Vagina (tissue), 2 donors: ENCODE data around the gene ALPG. TPM values are rescaled to one million over a fixed set of nuclear protein-coding genes. Genes with fewer than 3 reads are reported as not detected.
"Not testable (repeated sequence)": the region's sequence is repeated elsewhere in the genome, so short reads cannot be mapped to it uniquely, and the experiment has no call there.

Experiments used
- DNase-seq, 2 donors: peaks; one replicate each; pipeline ENCODE4 v3.0.0-alpha.2; 2017; ENCODE audit errors: extremely low spot score in 2 of 2
- H3K27ac ChIP-seq: fragments of 200-600 bp; sonication (generic); one replicate; pipeline ENCODE4 v1.5.1; 2019
- H3K27me3 ChIP-seq: fragments of 200-600 bp; sonication (generic); one replicate; pipeline ENCODE4 v1.5.1; 2019
- H3K36me3 ChIP-seq, 2 donors: fragments of 200-600 bp; sonication (generic); one replicate each; pipeline ENCODE4 v1.5.1; 2017 to 2019
- H3K4me1 ChIP-seq: fragments of 200-600 bp; sonication (generic); one replicate; pipeline ENCODE4 v1.5.1; 2019
- H3K4me3 ChIP-seq, 2 donors: fragments of 200-600 bp; sonication (generic); 1 replicate in 1 of 2; 2 replicates in 1 of 2; pipeline ENCODE4 v1.5.1; 2016 to 2019
- H3K9me3 ChIP-seq: fragments of 200-600 bp; sonication (generic); one replicate; pipeline ENCODE4 v1.5.1; 2019
- POLR2A ChIP-seq, 2 donors: fragments of 450-650 bp; IDR thresholded peaks; one replicate each; pipeline ENCODE4 v1.6.1; 2017; ENCODE audit warnings: antibody characterized with exemption in 2 of 2, mild to moderate bottlenecking in 2 of 2, moderate library complexity in 2 of 2
- POLR2AphosphoS5 ChIP-seq, 2 donors: sonication (generic); formaldehyde crosslinking; IDR thresholded peaks; one replicate each; pipeline ENCODE4 v1.9.0; 2017; ENCODE audit warnings: antibody characterized with exemption in 2 of 2, mild to moderate bottlenecking in 2 of 2, low read depth in 1 of 2; ENCODE audit not compliant: insufficient read depth in 1 of 2
- intact Hi-C: fragments of 100-400 bp; cut with DNase I; formaldehyde crosslinking; loops from one replicate; pipeline ENCODE4 v1.15.1; 2023
- total RNA-seq: library from RNA; depleted of rRNA; stranded (reverse); fragments of >200 nt; gene quantifications from one replicate; pipeline ENCODE4 v1.2.3, GENCODE V29; 2016
- TF ChIP-seq, protein P1 (sequence below), 3 experiments: fragments of 450-650 bp in 2 of 3; fragments of 200-600 bp in 1 of 3; sonication (generic) in 1 of 3; IDR thresholded peaks; one replicate each; pipeline ENCODE4 v1.5.1; 2017 to 2019; ENCODE audit warnings: antibody characterized with exemption in 3 of 3, mild to moderate bottlenecking in 2 of 3, moderate library complexity in 2 of 3

ALPG gene
- total RNA-seq, 1 donor from 2014 or later: not detected

GRCh38 chr2:232439758-232440135 lies 33.1 kb downstream of the ALPG start:
- H3K36me3 ChIP-seq: no peaks in the 10 kb centered on the region

GRCh38 chr2:232440220-232441018 lies 33.8 kb downstream of the ALPG start:
- TF ChIP-seq, protein P1, sequence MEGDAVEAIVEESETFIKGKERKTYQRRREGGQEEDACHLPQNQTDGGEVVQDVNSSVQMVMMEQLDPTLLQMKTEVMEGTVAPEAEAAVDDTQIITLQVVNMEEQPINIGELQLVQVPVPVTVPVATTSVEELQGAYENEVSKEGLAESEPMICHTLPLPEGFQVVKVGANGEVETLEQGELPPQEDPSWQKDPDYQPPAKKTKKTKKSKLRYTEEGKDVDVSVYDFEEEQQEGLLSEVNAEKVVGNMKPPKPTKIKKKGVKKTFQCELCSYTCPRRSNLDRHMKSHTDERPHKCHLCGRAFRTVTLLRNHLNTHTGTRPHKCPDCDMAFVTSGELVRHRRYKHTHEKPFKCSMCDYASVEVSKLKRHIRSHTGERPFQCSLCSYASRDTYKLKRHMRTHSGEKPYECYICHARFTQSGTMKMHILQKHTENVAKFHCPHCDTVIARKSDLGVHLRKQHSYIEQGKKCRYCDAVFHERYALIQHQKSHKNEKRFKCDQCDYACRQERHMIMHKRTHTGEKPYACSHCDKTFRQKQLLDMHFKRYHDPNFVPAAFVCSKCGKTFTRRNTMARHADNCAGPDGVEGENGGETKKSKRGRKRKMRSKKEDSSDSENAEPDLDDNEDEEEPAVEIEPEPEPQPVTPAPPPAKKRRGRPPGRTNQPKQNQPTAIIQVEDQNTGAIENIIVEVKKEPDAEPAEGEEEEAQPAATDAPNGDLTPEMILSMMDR (IDR thresholded peaks at IDR 0.05): peak; percentile 71 to 93 (median 93)
- H3K4me3 ChIP-seq, H3K27me3 ChIP-seq, H3K36me3 ChIP-seq, H3K4me1 ChIP-seq, H3K27ac ChIP-seq, DNase-seq, H3K9me3 ChIP-seq, intact Hi-C loops: not testable (repeated sequence)

More at GRCh38 chr2:232439758-232440135, 33.1 kb downstream of the ALPG start:
- Histone ChIP-seq H3K4me3 (no peak overlapping the region), H3K9me3 (no peaks in the 10 kb centered on the region), H3K4me1 (no peaks in the 10 kb centered on the region), H3K27me3 (no peaks in the 10 kb centered on the region), H3K27ac (no peak overlapping the region)
- TF ChIP-seq POLR2AphosphoS5 (IDR thresholded peaks at IDR 0.05; ENCODE audit: insufficient read depth in 1 of 2, low read depth in 1 of 2) (no peak), POLR2A (IDR thresholded peaks at IDR 0.05) (no peak)
- TF ChIP-seq, protein P1 (IDR thresholded peaks at IDR 0.05): no peak
- DNase-seq: no peak
- intact Hi-C loops: loop anchor here (5.0 kb wide), 1 partner anchor 532 kb away; no protein-coding TSS in a partner anchor

DNA sequence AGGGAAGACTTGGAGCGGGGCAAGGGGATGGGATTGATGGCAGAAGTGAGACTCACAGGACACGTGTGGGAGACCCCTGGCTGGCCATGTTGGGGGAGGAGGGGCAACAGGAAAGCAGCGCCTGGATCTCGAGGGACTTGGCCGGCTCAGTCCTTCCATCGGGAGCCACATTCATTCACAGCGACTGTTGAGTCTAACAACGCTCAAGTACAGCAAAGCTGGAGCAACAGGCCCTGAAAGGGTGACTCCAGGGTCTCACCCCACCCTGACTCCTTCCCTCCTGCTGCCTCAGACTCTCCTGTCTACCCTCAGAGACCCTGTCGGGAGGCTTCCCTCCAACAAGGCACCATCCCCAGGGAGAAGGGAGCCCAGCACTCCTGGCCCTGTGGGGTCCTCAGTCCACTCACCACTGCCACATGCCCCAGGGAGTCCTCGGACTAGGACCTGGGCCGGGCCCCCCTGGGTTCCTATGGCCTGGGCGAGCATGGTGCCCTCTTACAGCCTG lies 34.6 kb downstream of the ALPG start:
- TF ChIP-seq POLR2AphosphoS5 (IDR thresholded peaks at IDR 0.05; ENCODE audit: insufficient read depth in 1 of 2, low read depth in 1 of 2) (no peak), POLR2A (IDR thresholded peaks at IDR 0.05) (no peak)
- TF ChIP-seq, protein P1 (IDR thresholded peaks at IDR 0.05): no peak
- intact Hi-C loops: no loop called here
- H3K9me3 ChIP-seq: no peaks in the 10 kb centered on the region
- no peaks in the 10 kb centered on the region for H3K36me3 ChIP-seq
- H3K4me1 ChIP-seq: no peaks in the 10 kb centered on the region
- no peak overlapping the region for H3K4me3 ChIP-seq
- no peaks in the 10 kb centered on the region for H3K27me3 ChIP-seq
- H3K27ac ChIP-seq: no peak overlapping the region
- DNase-seq: no peak

GRCh38 chr2:232441922-232442321 lies 35.3 kb downstream of the ALPG start:
- H3K9me3 ChIP-seq, DNase-seq, H3K27me3 ChIP-seq, H3K4me1 ChIP-seq, H3K4me3 ChIP-seq, H3K27ac ChIP-seq, intact Hi-C loops, H3K36me3 ChIP-seq: not testable (repeated sequence)

GRCh38 chr2:232442431-232442830 lies 35.8 kb downstream of the ALPG start:
- H3K9me3 ChIP-seq, H3K27me3 ChIP-seq, intact Hi-C loops, H3K27ac ChIP-seq, H3K4me1 ChIP-seq, H3K4me3 ChIP-seq, DNase-seq, H3K36me3 ChIP-seq: not testable (repeated sequence)

DNA sequence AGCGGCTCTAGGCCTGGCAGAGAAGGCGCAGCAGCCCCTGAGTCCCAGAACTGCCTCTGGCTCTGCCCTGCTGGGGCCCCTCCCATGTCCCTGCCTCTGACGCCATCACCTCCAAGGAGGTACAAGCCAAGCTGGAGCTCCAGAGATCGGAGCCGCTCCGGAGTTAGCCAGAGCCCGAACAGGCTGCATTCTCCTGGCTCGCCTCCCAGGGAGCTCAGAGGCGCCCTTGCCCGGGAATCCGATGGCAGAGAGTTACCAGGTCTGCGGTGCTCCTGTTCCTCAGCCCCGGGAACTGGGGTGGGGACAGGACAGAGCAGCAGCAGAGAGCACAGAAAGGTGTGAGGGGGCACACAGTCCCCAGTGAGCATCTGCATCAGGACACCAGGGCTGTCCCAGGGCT lies 36.4 kb downstream of the ALPG start:
- H3K9me3 ChIP-seq, DNase-seq, H3K36me3 ChIP-seq, H3K27ac ChIP-seq, H3K4me1 ChIP-seq, H3K27me3 ChIP-seq, H3K4me3 ChIP-seq, intact Hi-C loops: not testable (repeated sequence)

DNA sequence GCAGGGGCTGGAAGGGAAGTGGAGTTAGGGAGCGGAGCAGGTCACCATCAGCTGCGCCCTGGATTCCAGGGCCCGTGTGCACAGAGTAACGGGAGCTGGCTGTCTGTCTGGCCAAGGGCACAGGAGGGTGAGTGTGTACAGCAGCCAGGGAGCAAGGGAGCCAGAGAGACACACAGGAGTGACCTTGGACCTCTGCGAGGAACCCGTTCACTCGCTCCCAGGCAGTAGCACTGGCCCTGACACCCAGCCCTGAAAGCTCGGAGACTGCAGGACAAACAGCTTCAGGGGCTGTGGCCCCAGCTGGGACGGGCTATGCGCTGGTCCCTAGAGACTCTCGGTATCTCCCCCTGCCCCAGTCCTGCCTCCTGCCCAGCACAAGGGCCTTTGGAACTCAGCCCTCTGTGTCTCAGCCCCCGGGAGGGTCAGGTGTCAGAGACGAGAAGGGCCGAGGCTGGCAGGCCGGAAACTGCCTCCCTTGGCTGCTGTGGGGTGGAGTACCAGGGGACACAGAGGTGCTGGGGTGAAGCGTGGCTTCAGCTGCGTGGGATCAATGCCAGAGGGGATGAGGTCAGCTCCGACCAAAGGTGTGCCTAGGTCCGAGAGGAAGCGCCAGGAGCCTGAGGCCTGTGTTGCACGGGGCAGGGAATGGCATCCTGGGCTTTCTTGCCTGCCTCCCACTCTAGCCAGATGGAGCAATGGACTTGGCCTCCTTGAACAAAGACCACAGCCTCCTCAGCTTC lies 37.2 kb downstream of the ALPG start:
- H3K27me3 ChIP-seq, H3K36me3 ChIP-seq, H3K4me3 ChIP-seq, H3K27ac ChIP-seq, H3K4me1 ChIP-seq, intact Hi-C loops, H3K9me3 ChIP-seq, DNase-seq: not testable (repeated sequence)
